Measurements from ENCODE around the gene KRT6B.

Gene KRT6B

GRCh38 chr12:52423661-52424500, 28.1 kb downstream of the KRT6B start:
- H3K9me3 ChIP-seq, result no peaks in the 10 kb centered on the region
- TF ChIP-seq CTCF (IDR thresholded peaks at IDR 0.05), result no peak
- no peaks in the 10 kb centered on the region for H3K4me1 ChIP-seq (ENCODE audit: control insufficient read depth in 1 of 2, insufficient read depth in 1 of 2, low read depth in 1 of 2, low read length in 1 of 2)
- no peaks in the 10 kb centered on the region for H3K36me3 ChIP-seq
- H3K4me3 ChIP-seq (ENCODE audit: low read depth in 1 of 2, low read length in 1 of 2), result no peak overlapping the region
- H3K27ac ChIP-seq, result no peak overlapping the region
- H3K27me3 ChIP-seq, result peaks cover 28% of the 10 kb centered on the region

GRCh38 chr12:52423035-52423434, 28.9 kb downstream of the KRT6B start:
- H3K36me3 ChIP-seq, result no peaks in the 10 kb centered on the region
- no peak overlapping the region for H3K4me3 ChIP-seq (ENCODE audit: low read depth in 1 of 2, low read length in 1 of 2)
- H3K4me1 ChIP-seq (ENCODE audit: control insufficient read depth in 1 of 2, insufficient read depth in 1 of 2, low read depth in 1 of 2, low read length in 1 of 2), result no peaks in the 10 kb centered on the region
- peaks cover 28% of the 10 kb centered on the region for H3K27me3 ChIP-seq
- no peaks in the 10 kb centered on the region for H3K9me3 ChIP-seq
- no peak for TF ChIP-seq CTCF (IDR thresholded peaks at IDR 0.05)
- no peak overlapping the region for H3K27ac ChIP-seq

GRCh38 chr12:52419656-52420055, 32.3 kb downstream of the KRT6B start:
- TF ChIP-seq CTCF (IDR thresholded peaks at IDR 0.05), result no peak
- H3K4me3 ChIP-seq (ENCODE audit: low read depth in 1 of 2, low read length in 1 of 2), result no peak overlapping the region
- H3K27ac ChIP-seq, result no peak overlapping the region
- H3K9me3 ChIP-seq, result no peaks in the 10 kb centered on the region
- H3K4me1 ChIP-seq (ENCODE audit: control insufficient read depth in 1 of 2, insufficient read depth in 1 of 2, low read depth in 1 of 2, low read length in 1 of 2), result no peaks in the 10 kb centered on the region
- H3K36me3 ChIP-seq, result no peaks in the 10 kb centered on the region
- peaks cover 21% of the 10 kb centered on the region for H3K27me3 ChIP-seq

GRCh38 chr12:52418576-52419110, 33.3 kb downstream of the KRT6B start:
- H3K9me3 ChIP-seq, result no peaks in the 10 kb centered on the region
- H3K27ac ChIP-seq, result no peak overlapping the region
- no peak overlapping the region for H3K4me3 ChIP-seq (ENCODE audit: low read depth in 1 of 2, low read length in 1 of 2)
- H3K27me3 ChIP-seq, result peaks cover 24% of the 10 kb centered on the region
- no peaks in the 10 kb centered on the region for H3K4me1 ChIP-seq (ENCODE audit: control insufficient read depth in 1 of 2, insufficient read depth in 1 of 2, low read depth in 1 of 2, low read length in 1 of 2)
- no peak for TF ChIP-seq CTCF (IDR thresholded peaks at IDR 0.05)
- H3K36me3 ChIP-seq, result no peaks in the 10 kb centered on the region

- TF ChIP-seq CTCF (IDR thresholded peaks at IDR 0.05), result no peak
- H3K9me3 ChIP-seq, result no peaks in the 10 kb centered on the region
- H3K36me3 ChIP-seq, result no peaks in the 10 kb centered on the region
- no peak overlapping the region for H3K27ac ChIP-seq
- no peak overlapping the region for H3K4me3 ChIP-seq (ENCODE audit: low read depth in 1 of 2, low read length in 1 of 2)
- H3K27me3 ChIP-seq, result peaks cover 24% of the 10 kb centered on the region
- no peaks in the 10 kb centered on the region for H3K4me1 ChIP-seq (ENCODE audit: control insufficient read depth in 1 of 2, insufficient read depth in 1 of 2, low read depth in 1 of 2, low read length in 1 of 2)
Observed at GRCh38 chr12:52417740-52418139, 34.2 kb downstream of the KRT6B start.

All from neutrophil (primary cell).